ENCODE measurements around the gene UBE2D1. TPM values are rescaled to one million over a fixed set of nuclear protein-coding genes. Genes with fewer than 3 reads are reported as not detected.

UBE2D1 gene
- total and polyA plus RNA-seq, 2 of the 13 experiments (the other 11 are each of a cell fraction or from before 2014, with no cell fraction given): 6.2 to 13.8 TPM

GRCh38 chr10:58351616-58352578, 17.1 kb downstream of the UBE2D1 start:
- no TSS peak for BruUV-seq (replicated peaks)
- in situ Hi-C loops (cut with HindIII; ENCODE audit: extremely low pct_ligation_motif_present, low pct_unique_long_range_greater_than_20kb): no loop called here
- TF ChIP-seq ZSCAN22 (CRISPR knock-in tag; IDR thresholded peaks at IDR 0.05): no peak
- TF ChIP-seq, protein P1, sequence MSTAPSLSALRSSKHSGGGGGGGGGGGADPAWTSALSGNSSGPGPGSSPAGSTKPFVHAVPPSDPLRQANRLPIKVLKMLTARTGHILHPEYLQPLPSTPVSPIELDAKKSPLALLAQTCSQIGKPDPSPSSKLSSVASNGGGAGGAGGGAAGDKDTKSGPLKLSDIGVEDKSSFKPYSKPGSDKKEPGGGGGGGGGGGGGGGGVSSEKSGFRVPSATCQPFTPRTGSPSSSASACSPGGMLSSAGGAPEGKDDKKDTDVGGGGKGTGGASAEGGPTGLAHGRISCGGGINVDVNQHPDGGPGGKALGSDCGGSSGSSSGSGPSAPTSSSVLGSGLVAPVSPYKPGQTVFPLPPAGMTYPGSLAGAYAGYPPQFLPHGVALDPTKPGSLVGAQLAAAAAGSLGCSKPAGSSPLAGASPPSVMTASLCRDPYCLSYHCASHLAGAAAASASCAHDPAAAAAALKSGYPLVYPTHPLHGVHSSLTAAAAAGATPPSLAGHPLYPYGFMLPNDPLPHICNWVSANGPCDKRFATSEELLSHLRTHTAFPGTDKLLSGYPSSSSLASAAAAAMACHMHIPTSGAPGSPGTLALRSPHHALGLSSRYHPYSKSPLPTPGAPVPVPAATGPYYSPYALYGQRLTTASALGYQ (CRISPR knock-in tag; IDR thresholded peaks at IDR 0.05): no peak
- TF ChIP-seq, protein P2, sequence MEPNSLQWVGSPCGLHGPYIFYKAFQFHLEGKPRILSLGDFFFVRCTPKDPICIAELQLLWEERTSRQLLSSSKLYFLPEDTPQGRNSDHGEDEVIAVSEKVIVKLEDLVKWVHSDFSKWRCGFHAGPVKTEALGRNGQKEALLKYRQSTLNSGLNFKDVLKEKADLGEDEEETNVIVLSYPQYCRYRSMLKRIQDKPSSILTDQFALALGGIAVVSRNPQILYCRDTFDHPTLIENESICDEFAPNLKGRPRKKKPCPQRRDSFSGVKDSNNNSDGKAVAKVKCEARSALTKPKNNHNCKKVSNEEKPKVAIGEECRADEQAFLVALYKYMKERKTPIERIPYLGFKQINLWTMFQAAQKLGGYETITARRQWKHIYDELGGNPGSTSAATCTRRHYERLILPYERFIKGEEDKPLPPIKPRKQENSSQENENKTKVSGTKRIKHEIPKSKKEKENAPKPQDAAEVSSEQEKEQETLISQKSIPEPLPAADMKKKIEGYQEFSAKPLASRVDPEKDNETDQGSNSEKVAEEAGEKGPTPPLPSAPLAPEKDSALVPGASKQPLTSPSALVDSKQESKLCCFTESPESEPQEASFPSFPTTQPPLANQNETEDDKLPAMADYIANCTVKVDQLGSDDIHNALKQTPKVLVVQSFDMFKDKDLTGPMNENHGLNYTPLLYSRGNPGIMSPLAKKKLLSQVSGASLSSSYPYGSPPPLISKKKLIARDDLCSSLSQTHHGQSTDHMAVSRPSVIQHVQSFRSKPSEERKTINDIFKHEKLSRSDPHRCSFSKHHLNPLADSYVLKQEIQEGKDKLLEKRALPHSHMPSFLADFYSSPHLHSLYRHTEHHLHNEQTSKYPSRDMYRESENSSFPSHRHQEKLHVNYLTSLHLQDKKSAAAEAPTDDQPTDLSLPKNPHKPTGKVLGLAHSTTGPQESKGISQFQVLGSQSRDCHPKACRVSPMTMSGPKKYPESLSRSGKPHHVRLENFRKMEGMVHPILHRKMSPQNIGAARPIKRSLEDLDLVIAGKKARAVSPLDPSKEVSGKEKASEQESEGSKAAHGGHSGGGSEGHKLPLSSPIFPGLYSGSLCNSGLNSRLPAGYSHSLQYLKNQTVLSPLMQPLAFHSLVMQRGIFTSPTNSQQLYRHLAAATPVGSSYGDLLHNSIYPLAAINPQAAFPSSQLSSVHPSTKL (CRISPR knock-in tag; IDR thresholded peaks at IDR 0.05): no peak
- TF ChIP-seq SOX6 (IDR thresholded peaks at IDR 0.05): no peak
- TF ChIP-seq SOX6 (CRISPR knock-in tag; IDR thresholded peaks at IDR 0.05): no peak
- TF ChIP-seq PTBP1 (IDR thresholded peaks at IDR 0.05; ENCODE audit: low read depth, low read length, poor library complexity, severe bottlenecking): no peak
- no peak for TF ChIP-seq CAMTA2 (CRISPR knock-in tag; IDR thresholded peaks at IDR 0.05; ENCODE audit: borderline replicate concordance)
- no peak for TF ChIP-seq HNRNPUL1 (IDR thresholded peaks at IDR 0.05; ENCODE audit: low read depth, low read length)
- TF ChIP-seq ZNF703 (CRISPR knock-in tag; IDR thresholded peaks at IDR 0.05; ENCODE audit: borderline replicate concordance): no peak
- no peak for TF ChIP-seq ZZZ3 (CRISPR knock-in tag; IDR thresholded peaks at IDR 0.05; ENCODE audit: borderline replicate concordance)
- no peak for TF ChIP-seq ZNF614 (CRISPR knock-in tag; IDR thresholded peaks at IDR 0.05; ENCODE audit: borderline replicate concordance)
- no peak for TF ChIP-seq CREB3 (CRISPR knock-in tag; IDR thresholded peaks at IDR 0.05)
- no peak for TF ChIP-seq ZNF510 (CRISPR knock-in tag; IDR thresholded peaks at IDR 0.05; ENCODE audit: low read depth)
- no peak for TF ChIP-seq ZFP90 (CRISPR knock-in tag; IDR thresholded peaks at IDR 0.05; ENCODE audit: borderline replicate concordance)
- no peak for TF ChIP-seq PLRG1 (conservative IDR thresholded peaks at IDR 0.05)
- TF ChIP-seq ZMYM2 (CRISPR knock-in tag; IDR thresholded peaks at IDR 0.05): no peak

More at GRCh38 chr10:58351616-58352578, 17.1 kb downstream of the UBE2D1 start:
- Histone ChIP-seq H3K9me3 (ENCODE audit: low read length) (no peaks in the 10 kb centered on the region), H3K9ac (ENCODE audit: insufficient read depth, low read depth, low read length) (no peak overlapping the region), H3K4me2 (ENCODE audit: low read depth, low read length) (no peak overlapping the region), H3K27ac (ENCODE audit: extremely low read length, insufficient read depth, low read length) (no peak overlapping the region), H3K79me2 (ENCODE audit: insufficient read depth, low read length) (peaks cover 21% of the 10 kb centered on the region), H4K20me1 (ENCODE audit: insufficient read depth, low read length) (0 out of 2 replicates have a peak, but pooled peaks cover 4% of the 10 kb centered on the region), H3K27me3 (ENCODE audit: control insufficient read depth in 1 of 2, insufficient read depth in 2 of 2, low read length in 2 of 2) (no peaks in the 10 kb centered on the region), H2AFZ (ENCODE audit: low read length) (no peak overlapping the region), H3K4me1 (ENCODE audit: insufficient read depth, low read length) (peaks cover 35% of the 10 kb centered on the region), H3K36me3 (replicated peaks in 1 of 2; ENCODE audit: control insufficient read depth in 1 of 2, insufficient read depth in 2 of 2, low read length in 2 of 2) (no peaks in the 10 kb centered on the region), H3K4me3 (replicated peaks in 1 of 3; ENCODE audit: insufficient read depth in 1 of 3, low read depth in 2 of 3, low read length in 3 of 3) (no peak overlapping the region)
- ChIA-PET POLR2A (interaction anchor here (2.9 kb wide), 1 partner anchor 17 kb away, joined by 9 read pairs; the partner anchor contains the start of gene UBE2D1), CTCF (ENCODE audit: low intra/inter-chr PET ratio, low total read pairs) (no interaction called here)
- no peak for ATAC-seq
- WGBS (ENCODE audit: low lambda C conversion rate): 95% methylated on average over 7 of the region's 7 CpGs
- intact Hi-C loops (cut with micrococcal nuclease; ENCODE audit: unreplicated experiment): no loop called here
- DNase-seq (ENCODE audit: low spot score): no peak
- FAIRE-seq: no peak

Data from HepG2 (cell line).